MM.1S (cell line): ENCODE measurements around the gene SLC9B1.
"Not testable (repeated sequence)": the region's sequence is repeated elsewhere in the genome, so short reads cannot be mapped to it uniquely, and the experiment has no call there.

Source experiments
- EZH2phosphoT487 ChIP-seq: fragments of 300-600 bp; sonication (generic); IDR thresholded peaks from 2 replicates; pipeline ENCODE4 v1.6.1; 2018; ENCODE audit warnings: antibody characterized with exemption, low read length
- TF ChIP-seq, protein P1 (sequence below): fragments of 300-600 bp; sonication (generic); IDR thresholded peaks from 2 replicates; pipeline ENCODE4 v1.5.1; 2016; ENCODE audit warnings: antibody characterized with exemption, low read length, mixed read lengths

DNA sequence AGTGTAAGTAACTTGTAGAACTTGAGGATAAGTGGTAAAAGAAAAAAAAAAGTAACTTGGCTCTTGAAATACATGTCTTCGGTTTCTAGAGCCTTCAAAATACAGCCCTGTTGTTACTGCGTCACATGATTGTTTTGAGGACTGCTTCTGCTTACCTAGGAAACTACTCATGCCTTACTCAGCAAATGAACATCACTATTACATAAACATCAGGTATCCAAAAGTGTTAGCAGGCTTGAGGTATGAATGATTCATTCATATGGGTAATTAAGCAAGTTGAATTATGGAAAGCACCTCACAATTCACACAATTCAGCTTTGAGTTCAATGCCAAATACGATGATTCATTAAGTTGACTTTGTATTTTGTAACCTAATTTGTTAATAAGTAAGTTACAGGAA lies 129.6 kb downstream of the SLC9B1 start:
- TF ChIP-seq, protein P1, sequence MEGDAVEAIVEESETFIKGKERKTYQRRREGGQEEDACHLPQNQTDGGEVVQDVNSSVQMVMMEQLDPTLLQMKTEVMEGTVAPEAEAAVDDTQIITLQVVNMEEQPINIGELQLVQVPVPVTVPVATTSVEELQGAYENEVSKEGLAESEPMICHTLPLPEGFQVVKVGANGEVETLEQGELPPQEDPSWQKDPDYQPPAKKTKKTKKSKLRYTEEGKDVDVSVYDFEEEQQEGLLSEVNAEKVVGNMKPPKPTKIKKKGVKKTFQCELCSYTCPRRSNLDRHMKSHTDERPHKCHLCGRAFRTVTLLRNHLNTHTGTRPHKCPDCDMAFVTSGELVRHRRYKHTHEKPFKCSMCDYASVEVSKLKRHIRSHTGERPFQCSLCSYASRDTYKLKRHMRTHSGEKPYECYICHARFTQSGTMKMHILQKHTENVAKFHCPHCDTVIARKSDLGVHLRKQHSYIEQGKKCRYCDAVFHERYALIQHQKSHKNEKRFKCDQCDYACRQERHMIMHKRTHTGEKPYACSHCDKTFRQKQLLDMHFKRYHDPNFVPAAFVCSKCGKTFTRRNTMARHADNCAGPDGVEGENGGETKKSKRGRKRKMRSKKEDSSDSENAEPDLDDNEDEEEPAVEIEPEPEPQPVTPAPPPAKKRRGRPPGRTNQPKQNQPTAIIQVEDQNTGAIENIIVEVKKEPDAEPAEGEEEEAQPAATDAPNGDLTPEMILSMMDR: not testable (repeated sequence)
- TF ChIP-seq EZH2phosphoT487: not testable (repeated sequence)
